ENCODE measurements around the gene NECTIN4. TPM values are rescaled to one million over a fixed set of nuclear protein-coding genes. Genes with fewer than 3 reads are reported as not detected.

The NECTIN4 gene
- polyA plus RNA-seq, 1 experiment: 0.16 TPM

DNA sequence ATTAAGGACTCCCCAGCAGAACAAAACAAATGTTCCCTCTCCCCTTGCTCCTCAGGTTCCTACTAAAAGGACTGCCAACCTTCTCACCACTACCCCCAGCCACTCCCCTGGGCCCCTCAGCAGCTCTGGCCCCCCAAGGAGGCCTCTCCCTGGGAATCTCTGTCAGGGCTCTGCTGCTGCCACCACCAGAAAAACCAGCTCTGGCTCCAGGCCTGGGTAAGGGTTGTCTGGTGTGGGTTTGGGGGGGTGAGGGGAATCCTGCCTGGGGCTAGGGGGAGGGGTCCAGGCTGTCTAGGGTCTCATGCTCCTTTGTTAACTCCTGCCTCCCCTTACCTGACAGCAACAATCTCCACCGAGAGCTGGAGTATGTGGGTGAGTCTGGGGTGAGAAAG is 4.8 kb downstream of the NECTIN4 start:
- H3K4me3 ChIP-seq (ENCODE audit: low read depth, low read length): no peak overlapping the region
- TF ChIP-seq, protein P1, sequence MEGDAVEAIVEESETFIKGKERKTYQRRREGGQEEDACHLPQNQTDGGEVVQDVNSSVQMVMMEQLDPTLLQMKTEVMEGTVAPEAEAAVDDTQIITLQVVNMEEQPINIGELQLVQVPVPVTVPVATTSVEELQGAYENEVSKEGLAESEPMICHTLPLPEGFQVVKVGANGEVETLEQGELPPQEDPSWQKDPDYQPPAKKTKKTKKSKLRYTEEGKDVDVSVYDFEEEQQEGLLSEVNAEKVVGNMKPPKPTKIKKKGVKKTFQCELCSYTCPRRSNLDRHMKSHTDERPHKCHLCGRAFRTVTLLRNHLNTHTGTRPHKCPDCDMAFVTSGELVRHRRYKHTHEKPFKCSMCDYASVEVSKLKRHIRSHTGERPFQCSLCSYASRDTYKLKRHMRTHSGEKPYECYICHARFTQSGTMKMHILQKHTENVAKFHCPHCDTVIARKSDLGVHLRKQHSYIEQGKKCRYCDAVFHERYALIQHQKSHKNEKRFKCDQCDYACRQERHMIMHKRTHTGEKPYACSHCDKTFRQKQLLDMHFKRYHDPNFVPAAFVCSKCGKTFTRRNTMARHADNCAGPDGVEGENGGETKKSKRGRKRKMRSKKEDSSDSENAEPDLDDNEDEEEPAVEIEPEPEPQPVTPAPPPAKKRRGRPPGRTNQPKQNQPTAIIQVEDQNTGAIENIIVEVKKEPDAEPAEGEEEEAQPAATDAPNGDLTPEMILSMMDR (IDR thresholded peaks at IDR 0.05; ENCODE audit: low read depth, low read length): no peak
- ChIA-PET POLR2A (interaction anchor here (0.6 to 1.7 kb wide), 3 partner anchors 39 to 824 kb away, joined by 3 to 7 read pairs (median 5); partner anchors contain the start of gene USF1), CTCF (interaction anchor here (1.4 to 3.6 kb wide), 4 partner anchors 13 to 95 kb away, joined by 3 to 16 read pairs (median 12); partner anchors contain the start of gene KLHDC9)
- H3K9me3 ChIP-seq (ENCODE audit: control insufficient read depth, insufficient read depth, low read length): no peaks in the 10 kb centered on the region; the same call in 1 of the 2 replicates
- H3K27ac ChIP-seq (ENCODE audit: low read depth, low read length): no peak overlapping the region
- DNase-seq (ENCODE audit: low read depth, low spot score): no peak
- H3K27me3 ChIP-seq (ENCODE audit: control insufficient read depth, insufficient read depth, low read length): no peaks in the 10 kb centered on the region

DNA sequence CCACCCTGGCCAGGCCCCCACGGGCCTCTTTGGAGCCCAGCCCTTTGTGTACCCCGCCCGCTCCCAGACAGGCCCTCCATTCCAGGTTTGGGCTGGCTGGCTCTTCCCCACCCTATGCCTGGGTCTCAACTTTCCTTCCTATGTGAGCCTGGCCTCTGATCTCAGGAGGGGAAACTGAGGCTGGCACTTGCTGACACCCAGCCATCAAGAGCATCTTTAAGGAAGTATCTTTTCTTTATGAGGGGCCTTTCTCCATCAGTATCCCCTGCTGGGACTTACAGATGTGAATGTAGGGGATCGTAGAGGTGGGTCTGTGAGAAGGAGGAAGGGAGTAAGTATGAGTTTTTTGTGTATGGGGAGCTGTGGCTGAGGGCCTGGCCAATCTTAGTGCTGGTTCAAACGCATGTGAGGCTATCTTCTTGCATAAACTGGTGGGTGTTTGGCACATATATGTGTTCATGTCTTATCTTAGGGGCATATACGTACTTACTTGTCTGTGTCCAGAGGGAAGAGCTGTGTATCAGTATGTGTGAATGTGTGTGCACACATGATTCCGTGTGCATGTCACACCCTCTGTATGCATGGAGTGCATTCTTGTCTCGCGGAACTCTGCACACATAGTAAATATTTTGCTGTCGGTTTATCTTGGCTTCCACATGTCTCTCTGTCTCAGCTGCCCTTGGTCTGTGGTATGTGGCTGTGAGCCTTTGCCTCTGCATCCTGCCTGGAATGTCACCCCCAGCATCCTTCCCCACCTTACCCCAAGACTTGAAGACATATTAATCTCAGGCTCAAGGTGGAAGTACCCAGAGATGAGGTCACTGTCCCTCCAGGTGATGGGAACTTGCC is 5.4 kb downstream of the NECTIN4 start:
- Histone ChIP-seq H3K9me3 (ENCODE audit: control insufficient read depth, insufficient read depth, low read length) (no peaks in the 10 kb centered on the region; the same call in 1 of the 2 replicates), H3K27me3 (ENCODE audit: control insufficient read depth, insufficient read depth, low read length) (no peaks in the 10 kb centered on the region), H3K27ac (ENCODE audit: low read depth, low read length) (peak overlapping the region; percentile 70), H3K4me3 (ENCODE audit: low read depth, low read length) (no peak overlapping the region)
- TF ChIP-seq, protein P1 (IDR thresholded peaks at IDR 0.05; ENCODE audit: low read depth, low read length): no peak
- POLR2A ChIA-PET: interaction anchor here (0.6 to 1.7 kb wide), 3 partner anchors 38 to 93 kb away, joined by 5 to 7 read pairs (median 5); partner anchors contain the start of gene USF1
- DNase-seq (ENCODE audit: low read depth, low spot score): no peak
- CTCF ChIA-PET: interaction anchor here (0.6 to 3.6 kb wide), 5 partner anchors 14 to 94 kb away, joined by 3 to 16 read pairs (median 12); partner anchors contain the start of gene KLHDC9

DNA sequence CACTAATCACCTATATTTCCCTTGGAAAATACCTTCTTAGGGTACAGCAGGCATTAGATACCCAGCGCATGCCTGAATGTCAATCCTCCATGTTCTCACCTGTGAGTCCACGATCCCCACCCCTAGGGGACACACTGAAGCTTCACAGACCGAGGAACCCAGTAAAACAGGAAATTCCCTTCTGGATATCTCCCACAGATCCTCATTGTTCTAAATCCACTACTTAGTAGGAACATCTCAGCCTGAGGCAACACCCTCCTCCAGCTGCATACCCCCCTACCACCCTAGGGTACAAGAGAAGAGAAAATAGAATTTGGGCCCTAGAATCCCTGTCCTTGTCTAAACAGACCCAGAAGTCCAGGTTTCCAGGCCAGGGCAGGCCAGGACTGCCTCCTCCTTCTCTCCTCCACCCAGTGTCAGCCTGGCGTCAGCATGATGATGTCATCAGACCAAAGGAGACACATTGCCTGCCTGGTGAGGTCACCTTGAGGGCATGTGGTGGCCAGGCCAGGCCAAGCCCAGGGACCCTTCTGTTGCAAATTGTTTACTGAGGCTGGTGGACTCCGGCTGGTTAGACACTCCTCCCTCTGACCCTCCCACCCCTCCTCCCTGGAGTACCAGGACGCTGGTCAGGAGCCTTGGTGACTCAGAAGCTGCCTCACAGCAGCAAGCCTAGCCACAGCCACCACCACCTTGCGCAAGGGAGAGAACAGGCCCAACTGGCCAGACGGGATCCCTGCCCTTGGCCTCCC is 6.2 kb downstream of the NECTIN4 start:
- Histone ChIP-seq H3K27ac (ENCODE audit: low read depth, low read length) (peak overlapping the region; percentile 70), H3K4me3 (ENCODE audit: low read depth, low read length) (no peak overlapping the region), H3K9me3 (ENCODE audit: control insufficient read depth, insufficient read depth, low read length) (no peaks in the 10 kb centered on the region; the same call in 1 of the 2 replicates), H3K27me3 (ENCODE audit: control insufficient read depth, insufficient read depth, low read length) (no peaks in the 10 kb centered on the region)
- ChIA-PET CTCF (interaction anchor here (0.6 to 3.6 kb wide), 3 partner anchors 38 to 93 kb away, joined by 3 to 13 read pairs (median 12); no protein-coding TSS in a partner anchor), POLR2A (interaction anchor here (1.5 kb wide), 1 partner anchor 38 kb away, joined by 5 read pairs; the partner anchor contains the start of gene USF1)
- DNase-seq (ENCODE audit: low read depth, low spot score): peak; percentile 51
- TF ChIP-seq, protein P1 (IDR thresholded peaks at IDR 0.05; ENCODE audit: low read depth, low read length): no peak

DNA sequence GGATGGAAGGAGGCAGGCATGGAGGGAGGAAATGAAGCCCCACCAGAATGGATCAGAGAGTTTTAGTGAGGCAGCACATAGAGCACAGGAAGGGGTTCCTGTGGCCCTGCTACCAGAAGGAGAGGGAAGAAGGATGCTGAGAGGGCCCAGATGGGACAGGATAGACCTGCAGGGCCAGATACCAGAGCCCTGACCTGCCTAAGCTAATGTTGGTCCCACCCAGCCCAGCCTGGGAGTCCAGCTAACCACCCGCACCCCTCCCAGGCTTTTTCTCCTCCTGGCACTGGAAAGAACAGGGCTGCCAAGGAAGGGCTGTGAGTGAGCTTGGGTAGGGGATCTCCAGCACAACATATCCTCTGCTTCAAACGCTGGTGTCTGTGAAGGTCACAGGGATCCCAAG is 6.9 kb downstream of the NECTIN4 start:
- no peak overlapping the region for H3K27ac ChIP-seq (ENCODE audit: low read depth, low read length)
- no peak for DNase-seq (ENCODE audit: low read depth, low spot score)
- CTCF ChIA-PET: no interaction called here
- no peak overlapping the region for H3K4me3 ChIP-seq (ENCODE audit: low read depth, low read length)
- H3K9me3 ChIP-seq (ENCODE audit: control insufficient read depth, insufficient read depth, low read length): no peaks in the 10 kb centered on the region; the same call in 1 of the 2 replicates
- TF ChIP-seq, protein P1 (IDR thresholded peaks at IDR 0.05; ENCODE audit: low read depth, low read length): no peak
- H3K27me3 ChIP-seq (ENCODE audit: control insufficient read depth, insufficient read depth, low read length): no peaks in the 10 kb centered on the region
- POLR2A ChIA-PET: interaction anchor here (1.5 kb wide), 1 partner anchor 37 kb away, joined by 5 read pairs; the partner anchor contains the start of gene USF1
